Stimulated activated CD8-positive, alpha-beta memory T cell treated with anti-CD3 and anti-CD28 coated beads, Interleukin-2, amount 100 ng/mL, for 48 hours (primary cell): Measurements from ENCODE around the gene LFNG.
"Not testable (repeated sequence)": the region's sequence is repeated elsewhere in the genome, so short reads cannot be mapped to it uniquely, and the experiment has no call there.

Experiments used
- DNase-seq, 2 donors: peaks; one replicate each; pipeline ENCODE4 v3.0.0-alpha.2; 2020; ENCODE audit warnings: low read depth in 2 of 2

LFNG gene

DNA sequence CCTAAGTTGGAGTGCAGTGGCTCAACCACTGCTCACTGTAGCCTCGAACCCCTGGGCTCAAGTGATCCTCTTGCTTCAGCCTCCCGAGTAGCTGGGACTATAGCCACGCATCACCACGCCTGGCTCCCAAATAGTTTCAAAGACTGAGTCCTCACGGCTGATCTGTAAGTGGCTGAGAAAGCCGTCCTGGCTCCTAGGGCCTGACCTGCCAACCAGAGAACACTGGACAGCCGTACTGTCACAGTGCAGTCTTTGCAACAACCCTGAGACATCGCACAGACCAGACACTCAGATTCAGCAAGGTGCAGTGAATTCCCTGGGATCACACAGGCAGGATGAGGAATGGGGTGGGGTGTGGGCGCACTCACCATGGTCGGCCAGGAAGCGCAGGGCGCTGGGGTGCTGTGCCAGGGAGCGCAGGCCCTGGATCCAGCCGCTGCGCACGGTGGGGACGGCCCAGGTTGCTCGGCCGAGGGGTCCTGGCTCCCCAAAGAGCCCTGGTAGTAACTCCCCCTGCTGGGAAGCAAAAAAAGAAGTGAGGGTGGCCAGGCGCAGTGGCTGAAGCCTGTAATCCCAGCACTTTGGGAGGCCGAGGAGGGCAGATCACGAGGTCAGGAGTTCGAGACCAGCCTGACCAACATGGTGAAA, 25.1 kb downstream of the LFNG start:
- no peak for DNase-seq

GRCh38 chr7:2545746-2546425, 26.3 kb downstream of the LFNG start:
- DNase-seq = no peak

GRCh38 chr7:2546776-2547586, 27.4 kb downstream of the LFNG start:
- DNase-seq = no peak

DNA sequence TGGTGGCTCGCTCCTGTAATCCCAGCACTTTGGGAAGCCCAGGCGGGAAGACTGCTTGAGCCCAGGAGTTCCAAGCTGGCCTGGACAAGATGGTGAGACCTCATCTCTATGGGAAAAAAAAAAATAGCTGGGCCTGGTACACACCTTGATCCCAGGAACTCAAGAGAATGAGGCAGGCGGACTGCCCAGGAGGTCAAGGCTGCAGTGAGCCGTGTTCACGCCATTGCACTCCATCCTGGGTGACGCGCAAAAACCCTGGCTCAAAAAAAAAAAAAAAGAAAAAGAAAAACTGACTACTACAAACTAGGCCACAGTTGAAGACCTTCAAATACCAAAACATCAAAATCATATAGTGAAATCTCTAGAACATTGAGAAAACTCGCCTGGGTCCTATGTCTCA, 31.8 kb downstream of the LFNG start:
- DNase-seq = no peak

DNA sequence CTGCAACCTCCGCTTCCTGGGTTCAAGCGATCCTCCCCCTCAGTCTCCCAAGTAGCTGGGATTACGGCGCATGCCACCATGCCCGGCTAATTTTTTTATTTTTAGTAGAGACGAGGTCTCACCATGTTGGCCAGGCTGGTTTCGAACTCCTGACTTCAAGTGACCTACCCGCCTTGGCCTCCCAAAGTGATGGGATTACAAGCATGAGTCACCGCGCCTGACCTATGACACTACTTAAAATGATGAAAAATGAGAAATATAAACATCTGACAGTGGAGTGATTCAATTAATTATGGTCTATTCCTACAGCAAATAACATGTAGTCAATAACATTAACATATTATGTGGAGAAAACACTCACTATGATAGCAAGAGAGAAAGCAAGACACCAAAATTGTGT, 33.5 kb downstream of the LFNG start:
- DNase-seq = no peak

- no peak for DNase-seq
These were observed 34.4 kb downstream of the LFNG start for GRCh38 chr7:2553831-2554581.

DNA sequence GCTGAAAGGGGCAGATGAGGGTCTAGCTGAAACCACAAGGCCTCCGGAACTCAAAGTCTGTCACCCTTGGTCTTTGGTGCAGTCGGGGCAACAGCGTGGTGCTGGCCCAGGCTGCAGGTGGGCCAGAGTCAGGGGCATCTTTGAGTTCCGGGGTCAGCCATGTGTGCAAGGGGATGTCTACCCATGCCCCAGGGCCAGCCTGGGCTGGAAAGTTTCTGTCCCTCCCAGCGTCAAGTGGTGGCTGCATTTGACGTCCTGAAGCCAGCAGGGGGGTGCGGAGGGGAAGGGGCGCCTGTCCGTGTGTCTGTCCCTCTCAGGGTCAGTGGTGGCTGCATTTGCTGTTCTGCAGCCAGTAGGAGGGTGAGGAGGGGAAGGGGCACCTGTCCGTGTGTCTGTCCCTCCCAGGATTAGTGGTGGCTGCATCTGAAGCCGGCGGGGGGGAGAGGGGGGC, 35.1 kb downstream of the LFNG start:
- no peak for DNase-seq

DNA sequence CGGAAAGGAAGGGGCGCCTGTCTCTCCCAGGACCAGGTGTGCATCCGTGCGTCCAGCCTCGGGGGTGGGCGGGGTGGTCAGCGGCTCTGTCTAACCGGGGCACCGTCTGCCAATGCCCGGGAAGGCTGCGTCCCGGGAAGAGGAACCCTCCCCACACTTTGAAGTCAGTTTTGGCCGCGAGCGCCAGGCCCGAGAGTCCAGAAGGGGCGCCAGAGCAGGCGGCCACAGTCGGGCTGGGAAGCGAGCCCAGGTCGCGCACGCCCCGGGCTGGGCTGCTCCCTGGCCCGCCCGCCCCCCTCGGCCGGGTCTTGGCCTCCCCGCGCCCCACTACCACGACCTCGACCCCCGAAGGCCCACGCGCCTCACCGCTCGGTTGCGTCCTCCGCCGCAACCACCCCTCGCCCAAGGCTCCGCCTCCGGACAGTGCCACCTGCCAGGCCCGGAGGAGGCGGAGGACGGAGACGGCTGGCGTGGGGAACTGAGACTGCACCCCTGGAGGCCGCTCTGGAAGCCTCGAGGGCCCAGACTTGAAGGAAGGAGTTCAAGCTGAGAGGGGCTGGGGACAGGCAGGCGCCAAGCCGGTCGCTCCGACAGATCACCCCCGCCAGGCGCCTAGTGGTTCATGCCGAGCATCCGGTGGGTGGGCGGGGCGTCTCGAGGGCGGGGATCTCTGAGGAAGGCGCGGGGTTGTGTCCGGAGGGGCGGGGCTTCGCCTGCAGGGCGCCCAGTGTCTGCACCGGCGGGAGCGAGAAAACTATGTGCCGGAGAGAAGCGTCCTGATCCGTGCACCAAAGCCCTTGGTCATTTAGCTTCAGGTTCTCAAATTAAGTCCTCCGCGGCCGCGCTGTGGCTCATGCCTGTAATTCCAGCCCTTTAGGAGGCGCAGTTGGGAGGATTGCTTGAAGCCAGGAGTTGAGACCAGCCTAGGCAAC, 35.8 kb downstream of the LFNG start, which contains the start of gene BRAT1:
BRAT1 (minus strand) TSS at position 404 of the 932 bp plus-strand sequence. CDS start 1,093 bp downstream, outside the sequence.
- DNase-seq = peak; percentile 95

GRCh38 chr7:2558629-2559282, 39.2 kb downstream of the LFNG start, which contains the start of gene IQCE:
Gene IQCE, plus strand, starts transcription at chr7:2558979. Its CDS starts 203 bp downstream, at chr7:2559182.
- DNase-seq = peak; percentile 90 to 91

DNA sequence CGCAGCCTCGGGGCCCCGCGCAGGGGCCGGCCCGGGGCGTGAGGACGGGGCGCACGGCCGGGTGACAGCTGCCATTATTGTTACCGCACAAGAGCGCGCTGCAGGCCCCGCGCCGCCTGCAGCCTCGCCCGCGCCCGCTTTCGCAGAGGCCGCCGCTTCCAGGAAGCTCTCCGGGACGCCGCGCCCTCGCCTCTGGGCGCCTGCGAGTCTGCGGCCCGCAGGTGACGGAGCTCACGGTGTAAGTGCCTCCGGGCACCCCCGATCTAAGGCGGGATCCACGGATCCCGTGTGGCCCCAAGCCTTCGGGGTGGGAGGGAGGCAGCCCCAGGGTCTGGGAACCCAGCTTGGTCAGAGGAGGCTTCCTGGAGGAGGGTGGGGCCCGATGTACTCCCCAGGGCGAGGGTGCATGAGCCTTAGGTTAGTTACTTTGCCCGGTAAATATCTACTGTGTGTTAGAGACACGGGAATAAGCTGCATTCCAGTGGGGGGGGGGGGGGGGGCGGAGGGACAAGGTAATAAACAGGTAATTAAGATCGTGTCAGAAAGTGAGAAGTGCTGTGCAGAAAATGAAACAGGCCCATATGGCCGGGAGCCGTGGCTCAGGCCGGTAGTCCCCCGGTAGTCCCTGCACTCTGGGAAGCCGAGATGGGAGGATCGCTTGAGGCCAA, 39.8 kb downstream of the LFNG start:
- peak in 1 of 2 donors; percentile 36 for DNase-seq

DNA sequence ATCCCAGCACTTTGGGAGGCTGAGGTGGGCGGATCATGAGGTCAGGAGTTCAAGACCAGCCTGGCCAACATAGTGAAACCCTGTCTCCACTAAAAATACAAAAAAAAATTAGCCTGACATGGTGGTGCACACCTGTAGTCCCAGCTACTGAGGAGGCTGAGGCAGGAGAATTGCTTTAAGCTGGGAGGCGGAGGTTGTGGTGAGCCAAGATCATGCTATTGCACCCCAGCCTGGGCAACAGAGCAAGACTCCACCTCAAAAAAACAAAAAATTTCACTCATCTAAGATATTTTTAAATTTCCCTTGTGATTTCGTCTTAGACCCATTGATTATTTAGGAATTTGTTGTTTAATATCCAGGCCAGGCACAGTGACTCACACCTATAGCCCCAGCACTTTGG, 44.4 kb downstream of the LFNG start:
- not testable (repeated sequence) for DNase-seq

DNA sequence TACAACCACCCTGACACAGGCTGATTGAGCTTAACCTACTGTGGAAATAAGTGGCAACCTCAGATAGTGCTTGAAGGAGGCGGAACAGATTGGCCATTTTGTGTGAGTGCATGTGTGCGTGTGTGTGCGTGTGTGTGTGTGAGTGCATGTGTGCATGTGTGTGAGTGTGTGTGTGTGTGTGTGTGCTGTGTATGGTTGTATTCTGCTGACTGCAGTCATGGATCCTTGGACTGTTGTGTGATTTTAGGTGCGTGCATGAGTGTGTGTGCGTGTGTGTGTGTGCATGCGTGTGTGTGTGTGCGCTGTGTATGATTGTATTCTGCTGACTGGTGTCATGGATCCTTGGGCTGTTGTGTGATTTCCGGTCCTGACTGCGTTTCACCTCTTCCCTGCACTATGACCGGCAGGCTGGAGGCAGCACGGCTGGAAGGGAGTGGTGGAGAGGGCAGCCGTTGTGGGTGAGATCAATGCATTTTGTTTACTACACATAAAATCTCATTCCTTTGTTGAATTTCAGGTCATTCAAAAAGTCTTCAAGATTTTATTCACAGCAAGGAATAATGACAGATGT, 45.5 kb downstream of the LFNG start:
- DNase-seq = no peak

- no peak for DNase-seq
These were observed 46.8 kb downstream of the LFNG start for GRCh38 chr7:2566348-2566889.

- DNase-seq = no peak
These were observed 47.5 kb downstream of the LFNG start for GRCh38 chr7:2566890-2567678.

- DNase-seq = no peak
These were observed 48.2 kb downstream of the LFNG start for GRCh38 chr7:2567679-2568278.

DNA sequence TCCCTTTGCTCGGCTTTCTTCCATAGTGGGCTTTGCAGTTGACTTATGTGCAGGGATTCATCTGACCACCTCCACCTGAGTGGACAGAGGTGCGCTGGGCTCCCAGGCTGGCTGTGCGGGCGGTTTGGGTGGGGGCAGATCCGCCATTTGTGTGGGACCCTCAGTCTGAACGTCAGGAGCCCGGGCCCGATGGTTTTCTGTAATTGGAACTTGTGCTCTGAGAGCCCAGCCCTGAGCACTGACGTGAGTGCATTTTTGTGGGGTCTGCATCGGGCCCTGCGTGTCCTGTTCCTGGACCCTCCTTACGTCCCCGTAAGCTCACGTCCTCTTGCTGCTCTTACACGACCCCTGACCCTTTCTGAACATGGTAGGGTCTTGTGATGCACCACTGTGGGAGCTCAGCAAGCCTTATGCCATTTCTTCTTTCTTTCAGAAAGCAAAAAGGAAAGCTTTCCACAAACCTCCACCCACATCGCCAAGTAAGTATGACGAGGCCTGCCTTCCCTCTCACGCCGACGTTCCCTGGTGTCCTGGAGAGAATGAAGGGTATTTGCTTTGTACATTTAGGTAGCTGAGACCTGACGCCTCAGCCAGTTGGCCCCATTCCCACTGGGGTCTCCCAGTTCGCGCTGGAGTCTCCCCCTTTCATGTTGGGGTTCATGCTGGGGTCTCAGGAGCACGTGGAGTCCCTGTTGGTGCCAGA, 49.1 kb downstream of the LFNG start:
- DNase-seq = no peak

GRCh38 chr7:2569421-2569820, 49.8 kb downstream of the LFNG start:
- no peak for DNase-seq
